Lower leg skin (tissue), 4 donors: ENCODE data around the gene NSUN6. TPM values are rescaled to one million over a fixed set of nuclear protein-coding genes. Genes with fewer than 3 reads are reported as not detected.
"Not testable (repeated sequence)": the region's sequence is repeated elsewhere in the genome, so short reads cannot be mapped to it uniquely, and the experiment has no call there.

Experiments used
- DNase-seq, 2 donors: peaks; one replicate each; pipeline ENCODE4 v3.0.0-alpha.2; 2019; ENCODE audit warnings: low spot score in 2 of 2
- H3K4me3 ChIP-seq: fragments of 200-600 bp; sonication (generic); 2 replicates; pipeline ENCODE4 v1.5.1; 2017; ENCODE audit warnings: mild to moderate bottlenecking, low read depth; ENCODE audit not compliant: poor library complexity, severe bottlenecking
- POLR2A ChIP-seq, 2 donors: fragments of 450-650 bp; IDR thresholded peaks; one replicate each; pipeline ENCODE4 v1.6.1; 2016 to 2017; ENCODE audit warnings: antibody characterized with exemption in 2 of 2, mild to moderate bottlenecking in 1 of 2, moderate library complexity in 1 of 2
- WGBS, 2 donors: methylation state at CpG; one replicate each; pipeline ENCODE4 v1.1.5; 2018; 5-methylcytosine and 5-hydroxymethylcytosine counted together
- intact Hi-C: fragments of 100-400 bp; cut with DNase I; formaldehyde crosslinking; loops from one replicate; pipeline ENCODE4 v1.15.0; 2023; ENCODE audit warnings: low total_unique reads
- total RNA-seq, 4 donors: library from RNA; depleted of rRNA; stranded (reverse); fragments of >200 nt; gene quantifications; one replicate each; pipeline ENCODE4 v1.1.0, GENCODE V29; 2016
- TF ChIP-seq, protein P1 (sequence below), 3 donors: fragments of 450-650 bp; IDR thresholded peaks; one replicate each; pipeline ENCODE4 v1.5.1; 2016; ENCODE audit warnings: antibody characterized with exemption in 3 of 3, mild to moderate bottlenecking in 3 of 3, moderate library complexity in 2 of 3

Gene NSUN6
- total RNA-seq, 4 donors from 2014 or later: 5.9 to 12.8 (median 8.6) TPM

DNA sequence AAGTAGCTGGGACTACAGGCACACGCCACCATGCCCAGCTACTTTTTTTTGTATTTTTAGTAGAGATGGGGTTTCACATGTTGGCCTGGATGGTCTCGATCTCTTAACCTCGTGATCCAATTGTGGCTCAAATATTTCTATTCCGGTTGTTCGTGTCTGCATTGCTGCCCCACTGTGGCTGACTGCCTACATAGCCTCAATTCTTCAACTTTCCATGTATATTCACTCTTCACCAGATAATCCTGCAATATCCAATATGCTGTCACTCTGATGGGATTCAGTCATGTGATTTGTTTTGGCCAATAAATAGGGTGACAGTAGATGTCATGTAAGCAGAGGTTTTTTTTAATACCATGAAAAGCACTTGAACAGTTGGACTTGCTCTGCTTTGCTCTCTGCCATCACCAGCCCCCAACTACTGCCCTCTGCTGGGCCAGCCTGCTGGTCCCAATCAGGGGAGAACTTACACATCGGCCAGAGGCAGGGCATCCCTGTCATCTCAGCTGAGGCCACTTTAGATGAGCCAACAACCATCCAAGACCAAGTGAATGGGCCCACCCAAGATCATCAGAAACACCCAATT, 56.7 kb downstream of the NSUN6 start:
- DNase-seq: no peak
- TF ChIP-seq POLR2A (IDR thresholded peaks at IDR 0.05): no peak
- no peak overlapping the region for H3K4me3 ChIP-seq
- intact Hi-C loops: no loop called here
- WGBS, 2 donors: 79 to 94% methylated on average over 6 of the region's 6 CpGs

DNA sequence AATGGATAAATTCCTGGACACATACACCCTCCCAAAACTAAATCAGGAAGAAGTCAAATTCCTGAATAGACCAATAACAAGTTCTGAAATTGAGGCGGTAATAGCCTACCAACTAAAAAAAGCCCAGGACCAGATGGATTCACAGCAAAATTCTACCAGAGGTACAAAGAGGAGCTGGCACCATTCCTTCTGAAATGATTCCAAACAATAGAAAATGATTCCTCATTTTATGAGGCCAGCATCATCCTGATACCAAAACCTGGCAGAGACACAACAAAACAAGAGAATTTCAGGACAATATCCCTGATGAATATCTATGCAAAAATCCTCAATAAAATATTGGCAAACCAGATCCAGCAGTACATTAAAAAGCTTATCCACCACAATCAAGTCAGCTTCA, 60.2 kb downstream of the NSUN6 start:
- DNase-seq, H3K4me3 ChIP-seq, intact Hi-C loops: not testable (repeated sequence)
- WGBS, 2 donors: 96% methylated on average over 1 of the region's 1 CpG

DNA sequence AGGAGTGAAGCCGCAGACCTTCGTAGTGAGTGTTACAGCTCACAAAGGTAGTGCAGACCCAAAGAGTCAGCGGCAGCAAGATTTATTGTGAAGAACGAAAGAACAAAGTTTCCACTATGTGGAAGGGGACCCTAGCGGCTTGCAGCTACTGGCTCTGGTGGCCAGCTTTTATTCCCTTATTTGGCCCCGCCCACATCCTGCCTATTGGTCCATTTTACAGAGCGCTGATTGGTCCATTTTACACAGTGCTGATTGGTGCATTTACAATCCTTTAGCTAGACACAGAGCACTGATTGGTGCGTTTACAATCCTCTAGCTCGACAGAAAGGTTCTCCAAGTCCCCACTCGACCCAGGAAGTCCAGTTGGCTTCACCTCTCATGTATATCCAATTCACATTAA, 64.8 kb downstream of the NSUN6 start:
- intact Hi-C loops, DNase-seq, H3K4me3 ChIP-seq: not testable (repeated sequence)
- WGBS, 2 donors: 97 to 98% methylated on average over 10 of the region's 10 CpGs

DNA sequence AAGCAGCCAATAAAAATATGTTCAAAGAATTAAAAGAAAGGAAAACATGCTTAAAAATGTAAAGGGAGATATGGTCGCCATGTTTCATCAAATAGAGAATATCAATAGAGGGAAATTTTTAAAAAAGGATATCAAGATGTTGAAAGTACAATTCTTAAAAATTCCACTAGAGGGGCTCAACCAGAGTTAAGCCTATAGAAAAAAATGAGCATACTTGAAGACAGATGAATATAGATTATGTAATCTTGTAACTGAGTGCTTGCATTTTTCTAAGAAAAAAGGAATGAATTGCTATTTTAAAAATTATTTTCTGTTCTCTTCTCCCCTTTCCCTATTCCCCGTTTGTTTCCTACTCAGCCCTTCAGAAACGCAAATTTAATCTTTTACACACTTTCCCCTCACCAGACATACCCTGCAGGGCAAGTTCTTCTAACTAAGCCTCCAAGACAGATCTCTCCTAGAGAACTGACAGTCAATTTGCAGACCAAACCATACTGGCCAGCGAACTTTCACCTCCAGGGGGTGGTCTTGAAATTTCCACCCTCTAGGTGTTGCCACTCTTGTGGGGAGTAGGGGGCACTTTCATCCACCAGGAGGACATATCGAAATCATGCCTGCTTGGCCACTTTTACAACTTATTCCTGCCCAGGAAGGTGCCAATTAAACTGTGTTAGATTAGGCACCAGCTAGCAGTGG, 67.7 kb downstream of the NSUN6 start:
- H3K4me3 ChIP-seq: no peak overlapping the region
- DNase-seq: no peak
- 73 to 92% methylated on average over 5 of the region's 5 CpGs for WGBS, 2 donors
- TF ChIP-seq POLR2A (IDR thresholded peaks at IDR 0.05): no peak
- TF ChIP-seq, protein P1, sequence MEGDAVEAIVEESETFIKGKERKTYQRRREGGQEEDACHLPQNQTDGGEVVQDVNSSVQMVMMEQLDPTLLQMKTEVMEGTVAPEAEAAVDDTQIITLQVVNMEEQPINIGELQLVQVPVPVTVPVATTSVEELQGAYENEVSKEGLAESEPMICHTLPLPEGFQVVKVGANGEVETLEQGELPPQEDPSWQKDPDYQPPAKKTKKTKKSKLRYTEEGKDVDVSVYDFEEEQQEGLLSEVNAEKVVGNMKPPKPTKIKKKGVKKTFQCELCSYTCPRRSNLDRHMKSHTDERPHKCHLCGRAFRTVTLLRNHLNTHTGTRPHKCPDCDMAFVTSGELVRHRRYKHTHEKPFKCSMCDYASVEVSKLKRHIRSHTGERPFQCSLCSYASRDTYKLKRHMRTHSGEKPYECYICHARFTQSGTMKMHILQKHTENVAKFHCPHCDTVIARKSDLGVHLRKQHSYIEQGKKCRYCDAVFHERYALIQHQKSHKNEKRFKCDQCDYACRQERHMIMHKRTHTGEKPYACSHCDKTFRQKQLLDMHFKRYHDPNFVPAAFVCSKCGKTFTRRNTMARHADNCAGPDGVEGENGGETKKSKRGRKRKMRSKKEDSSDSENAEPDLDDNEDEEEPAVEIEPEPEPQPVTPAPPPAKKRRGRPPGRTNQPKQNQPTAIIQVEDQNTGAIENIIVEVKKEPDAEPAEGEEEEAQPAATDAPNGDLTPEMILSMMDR (IDR thresholded peaks at IDR 0.05): no peak
- intact Hi-C loops: no loop called here

DNA sequence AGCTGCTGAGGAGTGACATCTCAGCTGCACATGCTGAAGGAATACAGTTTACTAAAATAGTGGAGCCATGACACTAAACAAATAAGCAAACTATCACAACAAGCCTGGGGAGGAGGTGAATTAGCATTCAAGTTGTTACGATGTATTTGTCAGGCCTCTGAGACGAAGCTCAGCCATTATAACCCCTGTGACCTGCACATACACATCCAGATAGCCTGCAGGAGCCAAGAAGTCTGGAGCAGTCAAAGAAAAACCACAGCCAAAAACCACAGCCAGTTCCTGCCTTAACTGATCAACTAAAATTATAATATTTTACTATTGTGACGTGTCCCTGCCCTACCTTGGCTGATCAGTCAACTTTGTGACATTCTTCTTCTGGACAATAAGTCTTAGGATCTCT, 68.6 kb downstream of the NSUN6 start:
- no peak for DNase-seq
- no peak overlapping the region for H3K4me3 ChIP-seq
- no peak for TF ChIP-seq POLR2A (IDR thresholded peaks at IDR 0.05)
- TF ChIP-seq, protein P1 (IDR thresholded peaks at IDR 0.05): no peak
- intact Hi-C loops: no loop called here
- 42 to 66% methylated on average over 3 of the region's 3 CpGs for WGBS, 2 donors

DNA sequence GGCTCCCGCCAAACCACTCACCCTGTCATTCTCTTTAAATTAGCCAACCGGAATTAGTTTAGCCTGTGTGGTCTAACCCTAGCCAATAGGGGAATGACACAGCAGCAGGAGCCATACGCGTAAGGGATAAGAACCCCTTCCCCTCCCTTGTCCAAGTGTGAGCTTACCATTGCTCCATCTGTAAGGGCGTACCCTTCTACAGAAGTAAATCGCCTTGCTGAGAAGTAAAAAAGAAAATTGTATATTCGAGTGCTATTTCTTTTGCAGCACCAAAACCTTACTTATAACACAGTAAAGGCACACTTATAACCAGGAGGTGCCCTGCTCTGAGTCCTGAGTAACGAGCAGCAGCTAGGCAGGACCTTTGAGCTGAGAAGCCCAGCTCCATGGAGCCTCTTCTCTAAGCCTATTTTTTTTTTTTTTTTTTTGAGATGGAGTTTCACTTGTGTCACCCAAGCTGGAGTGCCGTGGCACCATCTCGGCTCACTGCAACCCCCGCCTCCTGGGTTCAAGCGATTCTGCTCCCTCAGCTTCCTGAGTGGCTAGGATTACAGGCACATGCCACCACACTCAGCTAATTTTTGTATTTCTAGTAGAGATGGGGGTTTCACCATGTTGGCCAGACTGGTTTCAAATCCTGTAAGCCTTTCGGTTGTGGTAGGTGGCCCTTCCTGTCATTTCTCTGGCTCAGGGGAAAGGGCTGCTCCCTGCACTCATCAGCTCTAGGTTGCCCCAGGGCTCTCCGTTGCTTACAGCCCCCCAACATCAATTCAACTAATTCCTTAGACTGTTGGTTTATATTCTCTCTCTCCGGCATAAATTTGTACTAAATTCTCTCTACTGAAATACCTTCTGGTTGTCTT, 73.3 kb downstream of the NSUN6 start:
- H3K4me3 ChIP-seq: no peak overlapping the region
- no peak for TF ChIP-seq POLR2A (IDR thresholded peaks at IDR 0.05)
- TF ChIP-seq, protein P1 (IDR thresholded peaks at IDR 0.05): no peak
- WGBS, 2 donors: 89 to 95% methylated on average over 15 of the region's 15 CpGs
- DNase-seq: no peak
- intact Hi-C loops: no loop called here

DNA sequence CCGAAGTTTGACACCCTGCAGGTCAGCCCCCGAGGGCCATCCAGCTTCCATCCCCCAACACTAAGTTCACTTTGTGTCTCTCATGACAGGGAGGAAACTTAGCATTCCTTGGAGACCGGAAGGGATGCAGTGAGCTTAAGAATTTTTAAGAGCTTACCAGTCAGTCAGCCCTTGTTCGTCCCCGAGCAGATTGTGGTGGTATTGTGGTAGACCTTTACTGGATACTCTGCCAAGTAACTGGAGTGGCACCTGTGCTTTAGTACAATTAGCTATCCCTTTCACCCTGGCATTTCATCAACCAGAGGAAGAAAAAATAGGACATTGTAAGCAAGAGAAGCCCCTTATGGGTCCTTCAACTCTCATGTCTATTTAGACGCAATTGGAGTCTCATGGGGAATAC, 74.8 kb downstream of the NSUN6 start:
- no peak for DNase-seq
- WGBS, 2 donors: 95 to 98% methylated on average over 6 of the region's 6 CpGs
- no peak for TF ChIP-seq POLR2A (IDR thresholded peaks at IDR 0.05)
- TF ChIP-seq, protein P1 (IDR thresholded peaks at IDR 0.05): no peak
- no peak overlapping the region for H3K4me3 ChIP-seq
- intact Hi-C loops: no loop called here
